Astrocyte of the cerebellum (primary cell): ENCODE data around the gene CNGA4.

ENCODE experiments used
- DNase-seq: peaks from one replicate; pipeline ENCODE4 v3.0.0-alpha.2; 2011; ENCODE audit warnings: low read depth
- H3K4me3 ChIP-seq: 2 replicates; pipeline ENCODE4 v1.5.1; 2011; ENCODE audit warnings: mild to moderate bottlenecking, low read depth, low read length, moderate library complexity
- CTCF ChIP-seq: IDR thresholded peaks from 2 replicates; pipeline ENCODE4 v1.5.1; 2012; ENCODE audit warnings: low read length, low read depth, moderate library complexity, mild to moderate bottlenecking; ENCODE audit errors: missing control alignments
- in situ Hi-C: cut with HindIII; loops from 2 replicates; pipeline ENCODE4 v1.10.0; 2017; ENCODE audit warnings: low sequenced_read_pairs

The CNGA4 gene

DNA sequence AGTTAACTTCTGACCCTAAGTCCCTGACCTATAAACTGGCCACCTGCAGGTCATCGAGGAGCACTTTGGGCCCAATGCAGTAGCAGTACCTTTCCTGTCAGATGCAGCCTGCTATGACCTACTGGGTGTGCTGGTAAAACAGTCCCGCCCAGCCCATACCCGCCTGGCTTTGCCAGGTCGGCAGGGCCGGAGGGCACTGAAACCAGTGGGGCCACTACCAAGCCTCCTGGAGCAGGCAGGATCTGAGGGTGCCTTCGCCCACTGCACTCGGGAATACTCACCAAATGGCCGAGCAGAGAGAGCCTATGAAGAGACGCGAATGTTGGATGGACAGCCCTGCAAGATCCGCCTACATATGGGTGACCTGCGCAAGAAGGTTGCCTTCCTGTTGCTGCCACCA, 29.1 kb upstream of the CNGA4 start:
- no peak for TF ChIP-seq CTCF
- DNase-seq: no peak
- no peak overlapping the region for H3K4me3 ChIP-seq
- in situ Hi-C loops: no loop called here

- no peak for DNase-seq
- no peak for TF ChIP-seq CTCF
- in situ Hi-C loops: no loop called here
- H3K4me3 ChIP-seq: no peak overlapping the region
Measured at GRCh38 chr11:6210274-6210955, 28.5 kb upstream of the CNGA4 start.

- in situ Hi-C loops: no loop called here
Measured at GRCh38 chr11:6214530-6214929, 24.4 kb upstream of the CNGA4 start.

GRCh38 chr11:6216501-6216900, 22.4 kb upstream of the CNGA4 start:
- in situ Hi-C loops: no loop called here
- DNase-seq: no peak
- no peak overlapping the region for H3K4me3 ChIP-seq
- TF ChIP-seq CTCF: no peak

More at GRCh38 chr11:6214530-6214929, 24.4 kb upstream of the CNGA4 start:
- no peak for TF ChIP-seq CTCF
- no peak overlapping the region for H3K4me3 ChIP-seq
- DNase-seq: no peak

DNA sequence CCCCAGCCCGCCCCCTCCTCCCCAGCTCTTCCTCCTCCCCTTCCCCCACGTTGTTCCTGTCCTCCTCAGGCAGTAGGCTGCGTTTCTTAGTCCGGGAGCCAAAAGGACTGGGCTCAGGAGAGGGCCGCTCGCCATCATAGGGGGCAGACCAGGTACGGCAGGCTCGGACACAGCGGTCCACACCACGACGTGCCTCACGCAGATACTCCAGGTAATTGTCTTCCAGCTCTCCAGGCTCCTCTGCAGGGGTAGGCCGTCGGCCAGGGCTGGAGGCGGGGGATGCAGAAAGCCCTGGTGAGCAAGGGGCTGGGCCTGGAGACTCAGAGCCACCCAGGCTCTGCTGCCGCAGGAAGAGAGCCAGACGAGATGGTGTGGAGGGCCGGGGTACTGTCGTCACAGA, 21.2 kb upstream of the CNGA4 start:
- in situ Hi-C loops: no loop called here
- DNase-seq: no peak
- no peak for TF ChIP-seq CTCF
- H3K4me3 ChIP-seq: no peak overlapping the region

DNA sequence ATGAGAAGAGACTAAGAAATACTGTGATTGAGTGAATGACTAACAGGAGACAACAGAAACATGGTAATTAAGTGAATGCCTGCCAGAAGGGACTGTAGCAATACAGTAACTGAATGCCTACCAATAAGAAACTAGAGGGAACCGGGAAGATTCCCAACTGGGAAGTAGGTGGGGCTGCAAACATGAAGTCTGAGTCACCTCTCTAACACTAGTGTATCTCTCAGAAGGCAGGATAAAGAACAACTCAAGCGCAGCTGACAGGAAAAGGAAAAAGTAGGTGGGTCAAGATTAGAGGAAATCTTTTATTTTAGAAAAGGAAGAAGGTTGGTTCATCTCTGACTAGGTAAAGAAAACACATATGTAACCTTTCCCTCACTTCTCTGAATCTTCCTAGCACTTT, 19.5 kb upstream of the CNGA4 start:
- in situ Hi-C loops: no loop called here
- no peak overlapping the region for H3K4me3 ChIP-seq
- DNase-seq: peak; percentile 80
- no peak for TF ChIP-seq CTCF
